Gastroesophageal sphincter (tissue), 2 donors: ENCODE data around the gene SIGLEC1.

Source experiments
- POLR2A ChIP-seq, 2 donors: fragments of 450-650 bp; IDR thresholded peaks; one replicate each; pipeline ENCODE4 v1.6.1; 2017; ENCODE audit warnings: antibody characterized with exemption in 2 of 2, mild to moderate bottlenecking in 2 of 2, moderate library complexity in 1 of 2
- POLR2AphosphoS5 ChIP-seq: sonication (generic); formaldehyde crosslinking; IDR thresholded peaks from one replicate; pipeline ENCODE4 v1.6.1; 2017; ENCODE audit warnings: antibody characterized with exemption

DNA sequence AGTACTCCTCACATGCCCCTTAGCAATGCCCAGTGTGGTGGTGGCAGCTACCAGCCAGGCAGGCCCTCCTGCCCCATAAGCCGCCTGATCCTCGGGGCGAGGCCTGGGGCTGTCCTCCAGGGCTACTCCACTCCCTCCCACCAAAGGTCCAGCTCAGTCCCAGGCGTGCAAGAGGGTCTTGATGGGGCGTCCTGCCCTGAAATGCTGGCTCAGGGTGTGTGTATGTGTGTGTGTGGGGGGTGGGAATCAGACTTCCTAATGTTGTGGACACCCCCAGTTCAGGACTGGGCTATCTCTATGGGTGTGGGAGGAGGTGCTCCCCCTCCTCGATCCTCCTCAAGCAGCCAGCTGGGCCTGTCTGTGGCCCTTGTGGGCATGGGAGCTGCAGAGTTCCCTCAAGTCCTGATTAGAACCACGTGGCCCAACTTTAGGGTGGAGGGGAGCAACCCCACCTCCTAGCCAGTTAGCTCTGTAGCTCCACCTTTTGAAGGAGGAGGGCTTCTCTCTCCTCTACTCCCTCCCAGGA, 27.6 kb upstream of the SIGLEC1 start:
- TF ChIP-seq POLR2A (IDR thresholded peaks at IDR 0.05), result no peak
- no peak for TF ChIP-seq POLR2AphosphoS5
